Measurements from ENCODE around the gene DGKG.

The DGKG gene

GRCh38 chr3:186144257-186144656, 217.8 kb downstream of the DGKG start:
- no peak overlapping the region for H3K4me3 ChIP-seq (ENCODE audit: low read depth, low read length)
- no peak for TF ChIP-seq CTCF (IDR thresholded peaks at IDR 0.05; ENCODE audit: low read depth, low read length, missing control alignments)

GRCh38 chr3:186143250-186143649, 218.8 kb downstream of the DGKG start:
- no peak overlapping the region for H3K4me3 ChIP-seq (ENCODE audit: low read depth, low read length)
- TF ChIP-seq CTCF (IDR thresholded peaks at IDR 0.05; ENCODE audit: low read depth, low read length, missing control alignments), result no peak
- in situ Hi-C loops (cut with HindIII; ENCODE audit: low sequenced_read_pairs), result no loop called here
- DNase-seq (ENCODE audit: low read depth), result no peak

More at GRCh38 chr3:186144257-186144656, 217.8 kb downstream of the DGKG start:
- in situ Hi-C loops (cut with HindIII; ENCODE audit: low sequenced_read_pairs), result no loop called here
- DNase-seq (ENCODE audit: low read depth), result no peak

GRCh38 chr3:186142393-186142932, 219.6 kb downstream of the DGKG start:
- no peak overlapping the region for H3K4me3 ChIP-seq (ENCODE audit: low read depth, low read length)
- TF ChIP-seq CTCF (IDR thresholded peaks at IDR 0.05; ENCODE audit: low read depth, low read length, missing control alignments), result no peak
- in situ Hi-C loops (cut with HindIII; ENCODE audit: low sequenced_read_pairs), result no loop called here
- DNase-seq (ENCODE audit: low read depth), result no peak

- in situ Hi-C loops (cut with HindIII; ENCODE audit: low sequenced_read_pairs), result no loop called here
- no peak overlapping the region for H3K4me3 ChIP-seq (ENCODE audit: low read depth, low read length)
- TF ChIP-seq CTCF (IDR thresholded peaks at IDR 0.05; ENCODE audit: low read depth, low read length, missing control alignments), result no peak
- DNase-seq (ENCODE audit: low read depth), result no peak
Observed at GRCh38 chr3:186141790-186142189, 220.2 kb downstream of the DGKG start.

GRCh38 chr3:186138272-186138981, 223.6 kb downstream of the DGKG start:
- no peak for DNase-seq (ENCODE audit: low read depth)
- H3K4me3 ChIP-seq (ENCODE audit: low read depth, low read length), result no peak overlapping the region
- TF ChIP-seq CTCF (IDR thresholded peaks at IDR 0.05; ENCODE audit: low read depth, low read length, missing control alignments), result no peak
- in situ Hi-C loops (cut with HindIII; ENCODE audit: low sequenced_read_pairs), result no loop called here

GRCh38 chr3:186137051-186137685, 224.9 kb downstream of the DGKG start:
- in situ Hi-C loops (cut with HindIII; ENCODE audit: low sequenced_read_pairs), result no loop called here
- no peak for TF ChIP-seq CTCF (IDR thresholded peaks at IDR 0.05; ENCODE audit: low read depth, low read length, missing control alignments)
- no peak overlapping the region for H3K4me3 ChIP-seq (ENCODE audit: low read depth, low read length)
- DNase-seq (ENCODE audit: low read depth), result no peak

Data from astrocyte of the cerebellum (primary cell).